Mesothelial cell of epicardium (in vitro differentiated cells): ENCODE data around the gene NUDT11. TPM values are rescaled to one million over a fixed set of nuclear protein-coding genes. Genes with fewer than 3 reads are reported as not detected.
"Not testable (repeated sequence)": the region's sequence is repeated elsewhere in the genome, so short reads cannot be mapped to it uniquely, and the experiment has no call there.

Experiments
- DNase-seq, 2 experiments: peaks; one replicate each; pipeline ENCODE4 v3.0.0; 2021; ENCODE audit warnings: low spot score in 2 of 2; ENCODE audit not compliant: unreplicated experiment in 2 of 2
- H3K27ac Mint-ChIP-seq: 2 replicates; pipeline ENCODE4 v1.8.0; 2021; ENCODE audit warnings: mixed read lengths
- H3K27me3 Mint-ChIP-seq: 2 replicates; pipeline ENCODE4 v1.8.0; 2021; ENCODE audit warnings: low read depth, mixed read lengths
- H3K36me3 Mint-ChIP-seq: 2 replicates; pipeline ENCODE4 v1.8.0; 2021; ENCODE audit warnings: mixed read lengths
- H3K4me1 Mint-ChIP-seq: 2 replicates; pipeline ENCODE4 v1.8.0; 2021; ENCODE audit warnings: mixed read lengths
- H3K4me3 Mint-ChIP-seq: 2 replicates; pipeline ENCODE4 v1.8.0; 2021; ENCODE audit warnings: mild to moderate bottlenecking, moderate library complexity, mixed read lengths
- H3K9me3 Mint-ChIP-seq: 2 replicates; pipeline ENCODE4 v1.8.0; 2021; ENCODE audit warnings: mixed read lengths
- CTCF ChIP-seq: fragments of 200-600 bp; sonication (generic); IDR thresholded peaks from one replicate; pipeline ENCODE4 v1.5.0; 2021; ENCODE audit warnings: antibody characterized with exemption; ENCODE audit not compliant: unreplicated experiment
- total RNA-seq: library from RNA; stranded (reverse); gene quantifications from 3 replicates; pipeline ENCODE4 v1.2.1, GENCODE V29; 2021

Gene NUDT11
- total RNA-seq: 16.2 to 18.1 TPM (median 17.1 TPM) in 3 replicates

- Mint-ChIP-seq H3K27me3 (peaks cover 4% of the 10 kb centered on the region), H3K36me3 (no peaks in the 10 kb centered on the region), H3K27ac (peak within 1 kb of the TSS; percentile 88), H3K4me1 (peaks cover 14% of the 10 kb centered on the region), H3K4me3 (peak within 1 kb of the TSS; percentile 84), H3K9me3 (peaks cover 8% of the 10 kb centered on the region)
- DNase-seq: peak; percentile 54 to 76
- TF ChIP-seq CTCF: no peak
Observed at GRCh38 chrX:51496501-51497291, at the start of gene NUDT11. Gene NUDT11, minus strand, starts transcription at chrX:51496592. Its CDS starts 148 bp downstream, at chrX:51496444.

DNA sequence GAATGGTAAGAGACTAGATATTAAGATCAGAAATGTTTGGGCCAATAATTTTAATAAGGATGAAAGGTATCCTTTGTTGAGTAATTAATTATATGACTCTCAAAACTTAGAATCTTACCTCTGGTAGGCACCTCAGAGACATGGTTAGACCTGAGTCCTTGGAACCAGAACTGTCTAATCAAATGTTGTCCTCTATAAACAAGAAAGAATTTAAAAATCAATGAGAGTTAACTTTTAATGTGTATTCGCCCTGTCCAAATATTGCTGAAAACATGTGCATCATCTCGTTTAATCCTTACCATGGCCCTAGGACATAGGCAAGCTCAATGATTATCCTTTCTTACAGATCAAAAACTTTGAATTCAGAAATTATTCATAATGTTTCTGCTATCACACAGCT lies 24.0 kb upstream of the NUDT11 start:
- Mint-ChIP-seq H3K27me3 (no peaks in the 10 kb centered on the region), H3K4me3 (no peak overlapping the region), H3K4me1 (no peaks in the 10 kb centered on the region), H3K36me3 (no peaks in the 10 kb centered on the region), H3K9me3 (peaks cover 25% of the 10 kb centered on the region), H3K27ac (no peak overlapping the region)
- no peak for TF ChIP-seq CTCF
- DNase-seq: no peak

DNA sequence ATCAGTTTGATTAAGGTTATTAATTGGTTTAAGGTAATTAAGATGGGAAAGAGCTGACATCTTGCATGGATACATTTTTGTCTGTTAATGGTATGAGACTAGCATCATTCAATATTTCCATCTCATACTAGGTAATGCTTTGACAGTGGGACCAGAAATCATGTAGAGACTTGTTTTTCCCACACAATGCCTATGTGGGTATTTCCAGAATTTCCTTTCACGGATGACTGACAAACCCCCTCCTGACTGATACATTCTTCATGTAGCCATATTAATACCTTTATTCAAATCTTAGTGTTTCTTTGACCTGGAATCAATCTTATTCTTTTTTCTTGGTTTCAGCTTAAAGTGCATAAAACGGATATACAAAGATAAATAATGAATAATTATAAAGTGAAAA lies 22.7 kb upstream of the NUDT11 start:
- H3K27ac Mint-ChIP-seq, DNase-seq, H3K27me3 Mint-ChIP-seq, H3K4me1 Mint-ChIP-seq, H3K4me3 Mint-ChIP-seq, H3K36me3 Mint-ChIP-seq: not testable (repeated sequence)
- peaks cover 27% of the 10 kb centered on the region for H3K9me3 Mint-ChIP-seq

DNA sequence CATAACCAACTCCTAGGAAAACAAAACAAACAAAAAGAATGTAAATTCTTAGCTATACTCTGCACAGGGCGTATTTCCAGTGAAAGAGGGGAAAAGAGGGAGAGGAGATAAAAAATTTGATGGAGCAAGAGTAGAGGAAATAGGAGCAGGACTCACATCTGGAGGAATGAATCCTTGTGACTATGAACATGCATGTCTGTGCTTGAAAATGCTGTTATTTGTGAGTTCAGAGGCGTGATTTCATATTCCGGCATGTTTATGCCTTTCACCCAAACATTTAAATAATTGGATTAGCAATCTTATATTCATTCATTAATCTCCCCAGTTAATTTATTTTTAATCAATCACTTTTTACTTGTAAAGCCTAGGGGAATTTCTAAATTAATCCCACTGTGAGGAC lies 11.2 kb upstream of the NUDT11 start:
- TF ChIP-seq CTCF: no peak
- H3K27me3 Mint-ChIP-seq: no peaks in the 10 kb centered on the region
- no peaks in the 10 kb centered on the region for H3K36me3 Mint-ChIP-seq
- no peak overlapping the region for H3K27ac Mint-ChIP-seq
- H3K4me3 Mint-ChIP-seq: no peak overlapping the region
- H3K9me3 Mint-ChIP-seq: peaks cover 31% of the 10 kb centered on the region
- no peak for DNase-seq
- no peaks in the 10 kb centered on the region for H3K4me1 Mint-ChIP-seq

DNA sequence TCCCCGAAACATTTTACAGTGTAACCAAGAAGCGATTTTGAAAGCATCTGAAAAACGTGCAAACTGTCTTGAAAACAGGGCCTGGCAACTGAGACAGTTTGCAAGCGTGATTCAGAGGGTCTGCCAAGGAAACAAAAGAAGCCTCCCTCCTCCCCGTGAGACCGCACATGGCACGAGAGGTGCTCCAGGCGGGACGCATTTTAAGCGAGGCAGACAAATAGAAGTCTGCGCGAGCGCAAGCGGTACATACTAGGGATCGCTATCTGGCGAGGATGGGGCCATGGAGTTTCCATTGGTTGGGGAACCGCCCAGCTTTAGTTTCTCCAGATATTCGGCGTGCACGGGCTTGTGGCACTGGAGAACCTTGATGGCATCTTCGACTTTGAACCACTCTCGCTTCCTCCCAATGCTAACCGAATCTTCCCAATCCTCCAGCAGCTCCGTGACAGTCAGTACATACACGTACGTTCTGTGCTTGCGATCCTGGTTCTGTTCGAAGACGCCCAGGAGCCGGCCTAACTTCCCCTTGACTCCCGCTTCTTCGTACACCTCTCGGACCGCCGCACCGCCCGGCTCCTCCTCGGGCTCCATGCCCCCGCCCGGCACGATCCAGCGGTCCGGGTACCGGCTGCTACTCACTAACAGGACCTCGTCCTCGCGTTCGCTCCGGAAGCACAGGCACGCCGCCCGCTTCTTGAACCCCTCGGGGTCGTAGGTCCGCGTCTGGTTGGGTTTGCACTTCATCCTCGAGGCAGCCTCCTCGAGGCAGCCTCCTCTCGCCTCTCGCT lies 497 bp downstream of the NUDT11 start:
- H3K27ac Mint-ChIP-seq: peak overlapping the region; percentile 88
- peaks cover 14% of the 10 kb centered on the region for H3K4me1 Mint-ChIP-seq
- H3K4me3 Mint-ChIP-seq: peak overlapping the region; percentile 84
- not testable (repeated sequence) for H3K9me3 Mint-ChIP-seq, H3K27me3 Mint-ChIP-seq, H3K36me3 Mint-ChIP-seq, DNase-seq

- H3K27ac Mint-ChIP-seq: no peak overlapping the region
- no peak for DNase-seq
- no peaks in the 10 kb centered on the region for H3K36me3 Mint-ChIP-seq
- H3K4me1 Mint-ChIP-seq: peaks cover 14% of the 10 kb centered on the region
- peaks cover 8% of the 10 kb centered on the region for H3K9me3 Mint-ChIP-seq
- H3K27me3 Mint-ChIP-seq: no peaks in the 10 kb centered on the region
- H3K4me3 Mint-ChIP-seq: peak overlapping the region; percentile 84
- TF ChIP-seq CTCF: no peak
Observed at GRCh38 chrX:51494409-51494808, 2.0 kb downstream of the NUDT11 start.
